ENCODE data around the gene GADL1.

The GADL1 gene

GRCh38 chr3:30738605-30739004, 155.9 kb downstream of the GADL1 start:
- H3K27ac ChIP-seq, result no peak overlapping the region
- TF ChIP-seq CTCF (conservative IDR thresholded peaks at IDR 0.05; ENCODE audit: low read depth), result no peak
- POLR2A ChIA-PET (ENCODE audit: low non-redundant PET), result no interaction called here
- CTCF ChIA-PET, result no interaction called here
- DNase-seq (ENCODE audit: low spot score), result no peak

- TF ChIP-seq CTCF (conservative IDR thresholded peaks at IDR 0.05; ENCODE audit: low read depth), result no peak
- ChIA-PET POLR2A (ENCODE audit: low non-redundant PET) (no interaction called here), CTCF (no interaction called here)
- no peak overlapping the region for H3K27ac ChIP-seq
- no peak for DNase-seq (ENCODE audit: low spot score)
These were observed 156.5 kb downstream of the GADL1 start for GRCh38 chr3:30737743-30738499.

- DNase-seq (ENCODE audit: low spot score), result no peak
- TF ChIP-seq CTCF (conservative IDR thresholded peaks at IDR 0.05; ENCODE audit: low read depth), result no peak
- H3K27ac ChIP-seq, result no peak overlapping the region
- ChIA-PET CTCF (interaction anchor here (0.5 kb wide), 1 partner anchor 297 kb away, joined by 4 read pairs; no protein-coding TSS in a partner anchor), POLR2A (ENCODE audit: low non-redundant PET) (no interaction called here)
These were observed 160.8 kb downstream of the GADL1 start for GRCh38 chr3:30733696-30734095.

- H3K27ac ChIP-seq, result no peak overlapping the region
- POLR2A ChIA-PET (ENCODE audit: low non-redundant PET), result no interaction called here
- CTCF ChIA-PET, result no interaction called here
- TF ChIP-seq CTCF (conservative IDR thresholded peaks at IDR 0.05; ENCODE audit: low read depth), result no peak
- no peak for DNase-seq (ENCODE audit: low spot score)
These were observed 161.3 kb downstream of the GADL1 start for GRCh38 chr3:30733209-30733608.

- no peak overlapping the region for H3K27ac ChIP-seq
- no peak for DNase-seq (ENCODE audit: low spot score)
- POLR2A ChIA-PET (ENCODE audit: low non-redundant PET), result no interaction called here
- CTCF ChIA-PET, result no interaction called here
- TF ChIP-seq CTCF (conservative IDR thresholded peaks at IDR 0.05; ENCODE audit: low read depth), result no peak
These were observed 163.5 kb downstream of the GADL1 start for GRCh38 chr3:30730967-30731366.

GRCh38 chr3:30729936-30730335, 164.5 kb downstream of the GADL1 start:
- TF ChIP-seq CTCF (conservative IDR thresholded peaks at IDR 0.05; ENCODE audit: low read depth), result no peak
- H3K27ac ChIP-seq, result no peak overlapping the region
- ChIA-PET POLR2A (ENCODE audit: low non-redundant PET) (no interaction called here), CTCF (no interaction called here)
- DNase-seq (ENCODE audit: low spot score), result no peak

All from RWPE1 (cell line).